ENCODE results near the gene REPS1. TPM values are rescaled to one million over a fixed set of nuclear protein-coding genes. Genes with fewer than 3 reads are reported as not detected.

The REPS1 gene
- total and polyA plus RNA-seq, 2 of the 13 experiments (the other 11 are each of a cell fraction or from before 2014, with no cell fraction given), result 36.4 to 38.3 TPM

DNA sequence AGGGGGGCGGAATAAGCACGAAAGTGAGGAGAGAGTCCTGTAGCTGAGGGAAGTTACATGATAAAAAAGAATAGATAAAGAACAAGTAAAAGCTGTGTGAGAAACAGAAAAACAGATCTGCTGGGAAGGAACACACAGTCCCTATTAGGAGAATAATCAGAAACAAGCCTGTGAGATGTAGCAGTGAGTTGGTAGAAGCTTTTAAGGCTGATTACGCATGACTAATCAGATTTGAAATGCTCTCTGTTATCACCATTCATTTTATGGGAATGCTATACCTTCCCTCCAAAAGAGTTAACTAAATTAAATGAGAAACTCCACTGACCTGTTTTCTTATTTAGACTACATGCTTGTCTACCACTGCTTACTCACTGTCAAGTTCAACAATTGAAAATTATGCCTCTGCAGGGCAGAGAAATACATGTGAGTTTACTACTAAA is 15.8 kb downstream of the REPS1 start:
- Histone ChIP-seq H3K27ac (ENCODE audit: extremely low read length, insufficient read depth, low read length) (no peak overlapping the region), H3K4me2 (ENCODE audit: low read depth, low read length) (no peak overlapping the region), H2AFZ (ENCODE audit: low read length) (no peak overlapping the region), H3K4me1 (ENCODE audit: insufficient read depth, low read length) (no peaks in the 10 kb centered on the region), H3K9me3 (ENCODE audit: low read length) (no peaks in the 10 kb centered on the region), H3K9ac (ENCODE audit: insufficient read depth, low read depth, low read length) (no peak overlapping the region), H4K20me1 (ENCODE audit: insufficient read depth, low read length) (peaks cover 10% of the 10 kb centered on the region), H3K27me3 (ENCODE audit: control insufficient read depth in 1 of 2, insufficient read depth in 2 of 2, low read length in 2 of 2) (no peaks in the 10 kb centered on the region), H3K4me3 (replicated peaks in 1 of 3; ENCODE audit: insufficient read depth in 1 of 3, low read depth in 2 of 3, low read length in 3 of 3) (no peak overlapping the region), H3K79me2 (ENCODE audit: insufficient read depth, low read length) (peaks cover 87% of the 10 kb centered on the region), H3K36me3 (replicated peaks in 1 of 2; ENCODE audit: control insufficient read depth in 1 of 2, insufficient read depth in 2 of 2, low read length in 2 of 2) (no peaks in the 10 kb centered on the region)
- no TSS peak for BruUV-seq (replicated peaks)
- no peak for ATAC-seq
- intact Hi-C loops (cut with micrococcal nuclease; ENCODE audit: unreplicated experiment) (no loop called here), in situ Hi-C loops (cut with HindIII; ENCODE audit: extremely low pct_ligation_motif_present, low pct_unique_long_range_greater_than_20kb) (no loop called here)
- no peak for FAIRE-seq
- no peak for DNase-seq (ENCODE audit: low spot score)
- ChIA-PET POLR2A (no interaction called here), CTCF (ENCODE audit: low intra/inter-chr PET ratio, low total read pairs) (no interaction called here)
- WGBS (ENCODE audit: low lambda C conversion rate), result 95% methylated on average over 3 of the region's 3 CpGs
- no peak for TF ChIP-seq KLF12 (CRISPR knock-in tag; IDR thresholded peaks at IDR 0.05; ENCODE audit: borderline replicate concordance)
- TF ChIP-seq GABPB1 (CRISPR knock-in tag; IDR thresholded peaks at IDR 0.05), result no peak
- TF ChIP-seq, protein P1, sequence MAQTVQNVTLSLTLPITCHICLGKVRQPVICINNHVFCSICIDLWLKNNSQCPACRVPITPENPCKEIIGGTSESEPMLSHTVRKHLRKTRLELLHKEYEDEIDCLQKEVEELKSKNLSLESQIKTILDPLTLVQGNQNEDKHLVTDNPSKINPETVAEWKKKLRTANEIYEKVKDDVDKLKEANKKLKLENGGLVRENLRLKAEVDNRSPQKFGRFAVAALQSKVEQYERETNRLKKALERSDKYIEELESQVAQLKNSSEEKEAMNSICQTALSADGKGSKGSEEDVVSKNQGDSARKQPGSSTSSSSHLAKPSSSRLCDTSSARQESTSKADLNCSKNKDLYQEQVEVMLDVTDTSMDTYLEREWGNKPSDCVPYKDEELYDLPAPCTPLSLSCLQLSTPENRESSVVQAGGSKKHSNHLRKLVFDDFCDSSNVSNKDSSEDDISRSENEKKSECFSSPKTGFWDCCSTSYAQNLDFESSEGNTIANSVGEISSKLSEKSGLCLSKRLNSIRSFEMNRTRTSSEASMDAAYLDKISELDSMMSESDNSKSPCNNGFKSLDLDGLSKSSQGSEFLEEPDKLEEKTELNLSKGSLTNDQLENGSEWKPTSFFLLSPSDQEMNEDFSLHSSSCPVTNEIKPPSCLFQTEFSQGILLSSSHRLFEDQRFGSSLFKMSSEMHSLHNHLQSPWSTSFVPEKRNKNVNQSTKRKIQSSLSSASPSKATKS (CRISPR knock-in tag; IDR thresholded peaks at IDR 0.05), result no peak
- TF ChIP-seq ZNF441 (CRISPR knock-in tag; IDR thresholded peaks at IDR 0.05; ENCODE audit: borderline replicate concordance), result no peak
- TF ChIP-seq, protein P2, sequence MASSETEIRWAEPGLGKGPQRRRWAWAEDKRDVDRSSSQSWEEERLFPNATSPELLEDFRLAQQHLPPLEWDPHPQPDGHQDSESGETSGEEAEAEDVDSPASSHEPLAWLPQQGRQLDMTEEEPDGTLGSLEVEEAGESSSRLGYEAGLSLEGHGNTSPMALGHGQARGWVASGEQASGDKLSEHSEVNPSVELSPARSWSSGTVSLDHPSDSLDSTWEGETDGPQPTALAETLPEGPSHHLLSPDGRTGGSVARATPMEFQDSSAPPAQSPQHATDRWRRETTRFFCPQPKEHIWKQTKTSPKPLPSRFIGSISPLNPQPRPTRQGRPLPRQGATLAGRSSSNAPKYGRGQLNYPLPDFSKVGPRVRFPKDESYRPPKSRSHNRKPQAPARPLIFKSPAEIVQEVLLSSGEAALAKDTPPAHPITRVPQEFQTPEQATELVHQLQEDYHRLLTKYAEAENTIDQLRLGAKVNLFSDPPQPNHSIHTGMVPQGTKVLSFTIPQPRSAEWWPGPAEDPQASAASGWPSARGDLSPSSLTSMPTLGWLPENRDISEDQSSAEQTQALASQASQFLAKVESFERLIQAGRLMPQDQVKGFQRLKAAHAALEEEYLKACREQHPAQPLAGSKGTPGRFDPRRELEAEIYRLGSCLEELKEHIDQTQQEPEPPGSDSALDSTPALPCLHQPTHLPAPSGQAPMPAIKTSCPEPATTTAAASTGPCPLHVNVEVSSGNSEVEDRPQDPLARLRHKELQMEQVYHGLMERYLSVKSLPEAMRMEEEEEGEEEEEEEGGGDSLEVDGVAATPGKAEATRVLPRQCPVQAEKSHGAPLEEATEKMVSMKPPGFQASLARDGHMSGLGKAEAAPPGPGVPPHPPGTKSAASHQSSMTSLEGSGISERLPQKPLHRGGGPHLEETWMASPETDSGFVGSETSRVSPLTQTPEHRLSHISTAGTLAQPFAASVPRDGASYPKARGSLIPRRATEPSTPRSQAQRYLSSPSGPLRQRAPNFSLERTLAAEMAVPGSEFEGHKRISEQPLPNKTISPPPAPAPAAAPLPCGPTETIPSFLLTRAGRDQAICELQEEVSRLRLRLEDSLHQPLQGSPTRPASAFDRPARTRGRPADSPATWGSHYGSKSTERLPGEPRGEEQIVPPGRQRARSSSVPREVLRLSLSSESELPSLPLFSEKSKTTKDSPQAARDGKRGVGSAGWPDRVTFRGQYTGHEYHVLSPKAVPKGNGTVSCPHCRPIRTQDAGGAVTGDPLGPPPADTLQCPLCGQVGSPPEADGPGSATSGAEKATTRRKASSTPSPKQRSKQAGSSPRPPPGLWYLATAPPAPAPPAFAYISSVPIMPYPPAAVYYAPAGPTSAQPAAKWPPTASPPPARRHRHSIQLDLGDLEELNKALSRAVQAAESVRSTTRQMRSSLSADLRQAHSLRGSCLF (CRISPR knock-in tag; IDR thresholded peaks at IDR 0.05; ENCODE audit: borderline replicate concordance), result no peak
- TF ChIP-seq TOPORS (CRISPR knock-in tag; IDR thresholded peaks at IDR 0.05), result no peak
- TF ChIP-seq SUZ12 (IDR thresholded peaks at IDR 0.05; ENCODE audit: low read depth, low read length), result no peak
- TF ChIP-seq ATF7-NPFF (CRISPR knock-in tag; IDR thresholded peaks at IDR 0.05; ENCODE audit: low read depth), result no peak
- TF ChIP-seq PITX1 (CRISPR knock-in tag; IDR thresholded peaks at IDR 0.05), result no peak
- TF ChIP-seq, protein P3, sequence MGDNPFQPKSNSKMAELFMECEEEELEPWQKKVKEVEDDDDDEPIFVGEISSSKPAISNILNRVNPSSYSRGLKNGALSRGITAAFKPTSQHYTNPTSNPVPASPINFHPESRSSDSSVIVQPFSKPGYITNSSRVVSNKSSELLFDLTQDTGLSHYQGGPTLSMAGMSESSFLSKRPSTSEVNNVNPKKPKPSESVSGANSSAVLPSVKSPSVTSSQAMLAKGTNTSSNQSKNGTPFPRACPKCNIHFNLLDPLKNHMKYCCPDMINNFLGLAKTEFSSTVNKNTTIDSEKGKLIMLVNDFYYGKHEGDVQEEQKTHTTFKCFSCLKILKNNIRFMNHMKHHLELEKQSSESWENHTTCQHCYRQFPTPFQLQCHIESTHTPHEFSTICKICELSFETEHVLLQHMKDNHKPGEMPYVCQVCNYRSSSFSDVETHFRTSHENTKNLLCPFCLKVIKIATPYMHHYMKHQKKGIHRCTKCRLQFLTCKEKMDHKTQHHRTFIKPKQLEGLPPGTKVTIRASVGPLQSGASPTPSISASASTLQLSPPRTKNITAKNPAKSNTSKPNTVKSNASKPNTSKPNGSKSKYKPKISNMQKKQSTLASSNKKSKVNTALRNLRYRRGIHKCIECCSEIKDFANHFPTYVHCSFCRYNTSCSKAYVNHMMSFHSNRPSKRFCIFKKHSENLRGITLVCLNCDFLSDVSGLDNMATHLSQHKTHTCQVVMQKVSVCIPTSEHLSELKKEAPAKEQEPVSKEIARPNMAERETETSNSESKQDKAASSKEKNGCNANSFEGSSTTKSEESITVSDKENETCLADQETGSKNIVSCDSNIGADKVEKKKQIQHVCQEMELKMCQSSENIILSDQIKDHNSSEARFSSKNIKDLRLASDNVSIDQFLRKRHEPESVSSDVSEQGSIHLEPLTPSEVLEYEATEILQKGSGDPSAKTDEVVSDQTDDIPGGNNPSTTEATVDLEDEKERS (CRISPR knock-in tag; IDR thresholded peaks at IDR 0.05), result no peak
- TF ChIP-seq, protein P4, sequence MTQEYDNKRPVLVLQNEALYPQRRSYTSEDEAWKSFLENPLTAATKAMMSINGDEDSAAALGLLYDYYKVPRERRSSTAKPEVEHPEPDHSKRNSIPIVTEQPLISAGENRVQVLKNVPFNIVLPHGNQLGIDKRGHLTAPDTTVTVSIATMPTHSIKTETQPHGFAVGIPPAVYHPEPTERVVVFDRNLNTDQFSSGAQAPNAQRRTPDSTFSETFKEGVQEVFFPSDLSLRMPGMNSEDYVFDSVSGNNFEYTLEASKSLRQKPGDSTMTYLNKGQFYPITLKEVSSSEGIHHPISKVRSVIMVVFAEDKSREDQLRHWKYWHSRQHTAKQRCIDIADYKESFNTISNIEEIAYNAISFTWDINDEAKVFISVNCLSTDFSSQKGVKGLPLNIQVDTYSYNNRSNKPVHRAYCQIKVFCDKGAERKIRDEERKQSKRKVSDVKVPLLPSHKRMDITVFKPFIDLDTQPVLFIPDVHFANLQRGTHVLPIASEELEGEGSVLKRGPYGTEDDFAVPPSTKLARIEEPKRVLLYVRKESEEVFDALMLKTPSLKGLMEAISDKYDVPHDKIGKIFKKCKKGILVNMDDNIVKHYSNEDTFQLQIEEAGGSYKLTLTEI (CRISPR knock-in tag; conservative IDR thresholded peaks at IDR 0.05), result no peak
- TF ChIP-seq CHCHD3 (CRISPR knock-in tag; IDR thresholded peaks at IDR 0.05), result no peak
- no peak for TF ChIP-seq ISX (CRISPR knock-in tag; conservative IDR thresholded peaks at IDR 0.05)
